MCF 10A (cell line): ENCODE data around the gene SPTBN5. TPM values are rescaled to one million over a fixed set of nuclear protein-coding genes. Genes with fewer than 3 reads are reported as not detected.

Source experiments
- BruUV-seq: library from RNA; stranded (reverse); fragments of 400-500 nt; replicated peaks from 2 replicates; lab custom pipeline; 2021; lab: Mats Ljungman, UMichigan
- CTCF ChIA-PET: fragments of 300-600 bp; sonication (Branson Sonifier 250); formaldehyde crosslinking; extraction: SDS; loops from one replicate; lab custom pipeline; 2021; ENCODE audit warnings: antibody characterized with exemption, inconsistent platforms; lab: Yijun Ruan, JAX
- POLR2A ChIA-PET: fragments of 300-600, 350-650 bp; sonication (Branson Sonifier 250); formaldehyde crosslinking; extraction: SDS; loops from one replicate; lab custom pipeline; 2020; ENCODE audit warnings: antibody characterized with exemption, inconsistent platforms; lab: Yijun Ruan, JAX
- DNase-seq: peaks from one replicate; pipeline ENCODE4 v3.0.0-alpha.2; 2018; ENCODE audit not compliant: unreplicated experiment
- H3K27ac Mint-ChIP-seq: one replicate; pipeline ENCODE4 v1.8.0; 2022; ENCODE audit warnings: mild to moderate bottlenecking, low read depth, mixed read lengths; ENCODE audit not compliant: unreplicated experiment
- H3K27me3 Mint-ChIP-seq: one replicate; pipeline ENCODE4 v1.8.0; 2022; ENCODE audit warnings: mixed read lengths; ENCODE audit not compliant: insufficient read depth, unreplicated experiment
- H3K36me3 Mint-ChIP-seq: one replicate; pipeline ENCODE4 v1.8.0; 2022; ENCODE audit warnings: mild to moderate bottlenecking, moderate library complexity, mixed read lengths; ENCODE audit not compliant: insufficient read depth, unreplicated experiment
- H3K4me1 Mint-ChIP-seq: one replicate; pipeline ENCODE4 v1.8.0; 2022; ENCODE audit warnings: mixed read lengths; ENCODE audit not compliant: insufficient read depth, unreplicated experiment
- H3K4me3 Mint-ChIP-seq: one replicate; pipeline ENCODE4 v1.8.0; 2022; ENCODE audit warnings: mild to moderate bottlenecking, moderate library complexity, mixed read lengths; ENCODE audit not compliant: unreplicated experiment
- H3K9me3 Mint-ChIP-seq: one replicate; pipeline ENCODE4 v1.8.0; 2022; ENCODE audit warnings: mixed read lengths; ENCODE audit not compliant: unreplicated experiment
- intact Hi-C: fragments of 100-400 bp; cut with micrococcal nuclease; formaldehyde crosslinking; loops from 2 replicates; pipeline ENCODE4 v1.14.1; 2022
- total RNA-seq: library from RNA; stranded (reverse); gene quantifications from 2 replicates; pipeline ENCODE4 v1.2.3, GENCODE V29; 2022
- TF ChIP-seq, protein P1 (sequence below): fragments of 200-600 bp; IDR thresholded peaks from one replicate; pipeline ENCODE4 v1.8.0; 2022; ENCODE audit warnings: antibody characterized with exemption, mild to moderate bottlenecking; ENCODE audit not compliant: unreplicated experiment

Gene SPTBN5
- total RNA-seq, 1 experiment from 2014 or later, result 1.1 TPM

GRCh38 chr15:41936155-41936554 is 42.3 kb upstream of the SPTBN5 start:
- ChIA-PET CTCF (interaction anchor here (1.1 kb wide), 1 partner anchor 54 kb away, joined by 3 read pairs; no protein-coding TSS in a partner anchor), POLR2A (interaction anchor here (1.0 to 1.3 kb wide), 4 partner anchors 9 to 48 kb away, joined by 3 to 5 read pairs (median 3); no protein-coding TSS in a partner anchor)
- peaks cover 4% of the 10 kb centered on the region for H3K36me3 Mint-ChIP-seq
- peaks cover 42% of the 10 kb centered on the region for H3K4me1 Mint-ChIP-seq
- no peak for DNase-seq
- TF ChIP-seq, protein P1, sequence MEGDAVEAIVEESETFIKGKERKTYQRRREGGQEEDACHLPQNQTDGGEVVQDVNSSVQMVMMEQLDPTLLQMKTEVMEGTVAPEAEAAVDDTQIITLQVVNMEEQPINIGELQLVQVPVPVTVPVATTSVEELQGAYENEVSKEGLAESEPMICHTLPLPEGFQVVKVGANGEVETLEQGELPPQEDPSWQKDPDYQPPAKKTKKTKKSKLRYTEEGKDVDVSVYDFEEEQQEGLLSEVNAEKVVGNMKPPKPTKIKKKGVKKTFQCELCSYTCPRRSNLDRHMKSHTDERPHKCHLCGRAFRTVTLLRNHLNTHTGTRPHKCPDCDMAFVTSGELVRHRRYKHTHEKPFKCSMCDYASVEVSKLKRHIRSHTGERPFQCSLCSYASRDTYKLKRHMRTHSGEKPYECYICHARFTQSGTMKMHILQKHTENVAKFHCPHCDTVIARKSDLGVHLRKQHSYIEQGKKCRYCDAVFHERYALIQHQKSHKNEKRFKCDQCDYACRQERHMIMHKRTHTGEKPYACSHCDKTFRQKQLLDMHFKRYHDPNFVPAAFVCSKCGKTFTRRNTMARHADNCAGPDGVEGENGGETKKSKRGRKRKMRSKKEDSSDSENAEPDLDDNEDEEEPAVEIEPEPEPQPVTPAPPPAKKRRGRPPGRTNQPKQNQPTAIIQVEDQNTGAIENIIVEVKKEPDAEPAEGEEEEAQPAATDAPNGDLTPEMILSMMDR, result no peak
- H3K27me3 Mint-ChIP-seq, result no peaks in the 10 kb centered on the region
- H3K4me3 Mint-ChIP-seq, result no peak overlapping the region
- no peaks in the 10 kb centered on the region for H3K9me3 Mint-ChIP-seq
- no TSS peak for BruUV-seq
- no peak overlapping the region for H3K27ac Mint-ChIP-seq
- intact Hi-C loops, result no loop called here

DNA sequence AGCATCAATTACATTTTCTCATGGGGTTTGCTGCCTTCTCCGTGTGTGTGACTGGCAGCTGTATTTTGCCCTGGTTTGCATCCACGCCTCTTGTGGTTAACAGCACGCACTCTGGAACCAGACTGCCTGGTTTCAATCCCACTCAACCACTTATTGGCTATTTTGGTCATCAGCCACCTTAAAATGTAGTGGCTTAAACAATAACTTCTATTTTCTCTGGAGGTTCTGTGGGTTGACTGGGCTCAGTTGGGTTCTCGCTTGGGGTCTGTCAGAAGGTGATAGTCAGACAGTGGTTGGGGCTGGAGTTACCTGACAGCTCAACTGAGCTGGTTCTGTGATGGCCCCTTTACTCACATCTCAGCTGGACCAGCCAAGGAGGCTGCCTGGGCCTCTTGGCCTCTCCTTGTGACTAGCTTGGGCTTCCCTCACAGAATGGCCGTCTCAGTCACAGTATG is 41.7 kb upstream of the SPTBN5 start:
- Mint-ChIP-seq H3K4me3 (no peak overlapping the region), H3K4me1 (peaks cover 38% of the 10 kb centered on the region), H3K9me3 (no peaks in the 10 kb centered on the region), H3K27me3 (no peaks in the 10 kb centered on the region), H3K36me3 (peaks cover 4% of the 10 kb centered on the region), H3K27ac (peak overlapping the region; percentile 83)
- DNase-seq, result no peak
- TF ChIP-seq, protein P1, result no peak
- no TSS peak for BruUV-seq
- intact Hi-C loops, result no loop called here
- ChIA-PET CTCF (interaction anchor here (1.1 to 1.9 kb wide), 2 partner anchors 54 to 122 kb away, joined by 3 to 4 read pairs; no protein-coding TSS in a partner anchor), POLR2A (interaction anchor here (1.0 to 2.6 kb wide), 5 partner anchors 10 to 48 kb away, joined by 3 to 12 read pairs (median 3); partner anchors contain the start of gene EHD4)

- Mint-ChIP-seq H3K27me3 (no peaks in the 10 kb centered on the region), H3K4me1 (peaks cover 38% of the 10 kb centered on the region), H3K9me3 (no peaks in the 10 kb centered on the region), H3K27ac (peak overlapping the region; percentile 83), H3K4me3 (peak overlapping the region; percentile 9), H3K36me3 (peaks cover 4% of the 10 kb centered on the region)
- no TSS peak for BruUV-seq
- intact Hi-C loops, result no loop called here
- DNase-seq, result peak; percentile 70
- TF ChIP-seq, protein P1, result no peak
- CTCF ChIA-PET, result interaction anchor here (0.7 to 1.9 kb wide), 3 partner anchors 38 to 1025 kb away, joined by 4 to 5 read pairs (median 4); no protein-coding TSS in a partner anchor
- POLR2A ChIA-PET, result interaction anchor here (0.6 to 2.6 kb wide), 3 partner anchors 9 to 529 kb away, joined by 3 to 12 read pairs (median 3); partner anchors contain the start of gene EHD4
Measured at GRCh38 chr15:41934843-41935242, 41.0 kb upstream of the SPTBN5 start.

- no TSS peak for BruUV-seq
- POLR2A ChIA-PET, result interaction anchor here (1.3 to 2.6 kb wide), 2 partner anchors 10 to 39 kb away, joined by 3 to 12 read pairs; partner anchors contain the start of gene EHD4
- Mint-ChIP-seq H3K4me1 (peaks cover 43% of the 10 kb centered on the region), H3K27ac (peak overlapping the region; percentile 83), H3K36me3 (peaks cover 4% of the 10 kb centered on the region), H3K9me3 (no peaks in the 10 kb centered on the region), H3K4me3 (no peak overlapping the region), H3K27me3 (no peaks in the 10 kb centered on the region)
- DNase-seq, result peak; percentile 59
- CTCF ChIA-PET, result interaction anchor here (1.1 to 1.9 kb wide), 2 partner anchors 56 to 124 kb away, joined by 4 read pairs; no protein-coding TSS in a partner anchor
- TF ChIP-seq, protein P1, result no peak
- intact Hi-C loops, result no loop called here
Measured at GRCh38 chr15:41933771-41934170, 39.9 kb upstream of the SPTBN5 start.
